HepG2 (cell line): Measurements from ENCODE around the gene FAM118A. TPM values are rescaled to one million over a fixed set of nuclear protein-coding genes. Genes with fewer than 3 reads are reported as not detected.
A peak's percentile ranks its signal among the peaks of the same experiment; 100 is the strongest.

ENCODE experiments used
- DNMT3B ChIP-seq: conservative IDR thresholded peaks from 2 replicates; pipeline ENCODE4 v1.6.1; 2016; ENCODE audit warnings: missing biosample characterization, control low read depth
- E2F2 ChIP-seq: sonication (generic); formaldehyde crosslinking; IDR thresholded peaks from 2 replicates; pipeline ENCODE4 v1.4.0; 2020; ENCODE audit warnings: missing genetic modification reagents, borderline replicate concordance
- FOXM1 ChIP-seq: sonication (generic); formaldehyde crosslinking; IDR thresholded peaks from 2 replicates; pipeline ENCODE4 v1.5.0; 2020; ENCODE audit warnings: missing genetic modification reagents
- KDM6A ChIP-seq: IDR thresholded peaks from 2 replicates; pipeline ENCODE4 v1.6.1; 2016; ENCODE audit warnings: low read depth
- MTA1 ChIP-seq: sonication (generic); formaldehyde crosslinking; IDR thresholded peaks from 2 replicates; pipeline ENCODE4 v1.4.0; 2020; ENCODE audit warnings: missing genetic modification reagents, mild to moderate bottlenecking, borderline replicate concordance
- PTBP1 ChIP-seq: fragments of 200-400 bp; formaldehyde crosslinking; IDR thresholded peaks from 2 replicates; pipeline ENCODE4 v1.6.1; 2018; ENCODE audit warnings: low read length, low read depth; ENCODE audit not compliant: poor library complexity, severe bottlenecking
- ZNF790 ChIP-seq: sonication (generic); formaldehyde crosslinking; IDR thresholded peaks from 2 replicates; pipeline ENCODE4 v1.8.0; 2022; ENCODE audit warnings: missing genetic modification reagents, mild to moderate bottlenecking, borderline replicate concordance
- ZNF841 ChIP-seq: sonication (generic); formaldehyde crosslinking; IDR thresholded peaks from 2 replicates; pipeline ENCODE4 v1.8.1; 2023; ENCODE audit warnings: missing genetic modification reagents, borderline replicate concordance
- polyA plus RNA-seq, 8 experiments: library from polyadenylated mRNA; depleted of rRNA in 3 of 8; stranded (reverse) in 7 of 8; unstranded in 1 of 8; fragments of >200 nt; fragmentation: Illumina TruSeq in 4 of 8; extraction: Trizol in 4 of 8; gene quantifications; 2 replicates each; pipeline versions ENCODE4 v1.2.1 to v1.2.3, GENCODE V29; 2011 to 2016; ENCODE audit warnings: low read depth in 4 of 8, missing spikeins in 1 of 8, mixed read lengths in 1 of 8; ENCODE audit not compliant: insufficient read depth in 1 of 8
- total RNA-seq, 5 experiments: library from RNA; depleted of rRNA; stranded (reverse); fragments of >200 nt; fragmentation: Illumina TruSeq; extraction: Trizol; gene quantifications; 2 replicates each; pipeline ENCODE4 v1.2.3, GENCODE V29; 2016; ENCODE audit warnings: low read depth in 1 of 5
- TF ChIP-seq, protein P1 (sequence below), 2 experiments: fragments of 450-650 bp in 1 of 2; sonication (generic) in 1 of 2; formaldehyde crosslinking in 1 of 2; IDR thresholded peaks; 2 replicates each; pipeline versions ENCODE4 v1.6.1 to v1.8.0; 2016 to 2022; ENCODE audit warnings: antibody characterized with exemption in 1 of 2, mild to moderate bottlenecking in 1 of 2, missing genetic modification reagents in 1 of 2
- TF ChIP-seq, protein P2 (sequence below): sonication (generic); formaldehyde crosslinking; IDR thresholded peaks from 2 replicates; pipeline ENCODE4 v1.5.0; 2020; ENCODE audit warnings: mild to moderate bottlenecking, low read depth, missing genetic modification reagents, borderline replicate concordance
- TF ChIP-seq, protein P3 (sequence below): sonication (generic); formaldehyde crosslinking; IDR thresholded peaks from 2 replicates; pipeline ENCODE4 v1.5.0; 2020; ENCODE audit warnings: mild to moderate bottlenecking, missing genetic modification reagents, borderline replicate concordance

Gene FAM118A
- total and polyA plus RNA-seq, 2 of the 13 experiments (the other 11 are each of a cell fraction or from before 2014, with no cell fraction given): 36.7 to 48.2 TPM

DNA sequence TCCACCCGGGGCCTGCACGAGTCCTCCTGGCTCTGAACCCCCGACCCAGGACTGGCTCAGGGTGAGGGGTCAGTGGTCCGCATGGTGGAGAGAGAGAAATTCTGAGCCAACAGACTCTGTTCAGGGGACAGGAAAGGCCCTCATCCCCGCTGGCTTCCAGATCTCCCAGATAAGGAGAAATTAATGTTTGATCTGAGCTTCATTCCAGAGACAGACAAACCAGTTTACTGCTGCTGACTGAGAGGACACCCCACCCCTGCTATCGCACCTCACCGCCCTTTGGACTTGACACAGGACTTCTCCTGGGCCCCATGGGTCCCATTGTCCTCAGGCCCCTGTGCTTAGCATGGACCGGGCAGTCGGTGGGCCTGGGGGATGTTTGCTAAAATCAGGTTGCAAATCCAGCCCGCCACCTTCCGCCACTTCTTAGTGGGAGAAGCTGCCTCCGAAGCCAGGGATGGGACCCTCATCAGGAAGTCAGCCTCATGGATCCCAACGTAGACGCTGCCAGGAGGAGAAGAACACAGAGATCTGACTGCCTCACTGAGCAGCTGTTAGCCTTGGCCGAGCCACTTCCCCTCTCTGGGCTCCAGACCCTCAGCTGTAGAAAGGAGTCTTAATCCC lies 36.2 kb upstream of the FAM118A start (continued):
- TF ChIP-seq, protein P1, sequence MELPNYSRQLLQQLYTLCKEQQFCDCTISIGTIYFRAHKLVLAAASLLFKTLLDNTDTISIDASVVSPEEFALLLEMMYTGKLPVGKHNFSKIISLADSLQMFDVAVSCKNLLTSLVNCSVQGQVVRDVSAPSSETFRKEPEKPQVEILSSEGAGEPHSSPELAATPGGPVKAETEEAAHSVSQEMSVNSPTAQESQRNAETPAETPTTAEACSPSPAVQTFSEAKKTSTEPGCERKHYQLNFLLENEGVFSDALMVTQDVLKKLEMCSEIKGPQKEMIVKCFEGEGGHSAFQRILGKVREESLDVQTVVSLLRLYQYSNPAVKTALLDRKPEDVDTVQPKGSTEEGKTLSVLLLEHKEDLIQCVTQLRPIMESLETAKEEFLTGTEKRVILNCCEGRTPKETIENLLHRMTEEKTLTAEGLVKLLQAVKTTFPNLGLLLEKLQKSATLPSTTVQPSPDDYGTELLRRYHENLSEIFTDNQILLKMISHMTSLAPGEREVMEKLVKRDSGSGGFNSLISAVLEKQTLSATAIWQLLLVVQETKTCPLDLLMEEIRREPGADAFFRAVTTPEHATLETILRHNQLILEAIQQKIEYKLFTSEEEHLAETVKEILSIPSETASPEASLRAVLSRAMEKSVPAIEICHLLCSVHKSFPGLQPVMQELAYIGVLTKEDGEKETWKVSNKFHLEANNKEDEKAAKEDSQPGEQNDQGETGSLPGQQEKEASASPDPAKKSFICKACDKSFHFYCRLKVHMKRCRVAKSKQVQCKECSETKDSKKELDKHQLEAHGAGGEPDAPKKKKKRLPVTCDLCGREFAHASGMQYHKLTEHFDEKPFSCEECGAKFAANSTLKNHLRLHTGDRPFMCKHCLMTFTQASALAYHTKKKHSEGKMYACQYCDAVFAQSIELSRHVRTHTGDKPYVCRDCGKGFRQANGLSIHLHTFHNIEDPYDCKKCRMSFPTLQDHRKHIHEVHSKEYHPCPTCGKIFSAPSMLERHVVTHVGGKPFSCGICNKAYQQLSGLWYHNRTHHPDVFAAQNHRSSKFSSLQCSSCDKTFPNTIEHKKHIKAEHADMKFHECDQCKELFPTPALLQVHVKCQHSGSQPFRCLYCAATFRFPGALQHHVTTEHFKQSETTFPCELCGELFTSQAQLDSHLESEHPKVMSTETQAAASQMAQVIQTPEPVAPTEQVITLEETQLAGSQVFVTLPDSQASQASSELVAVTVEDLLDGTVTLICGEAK (IDR thresholded peaks at IDR 0.05): no peak
- TF ChIP-seq, protein P1 (CRISPR knock-in tag; IDR thresholded peaks at IDR 0.05): no peak; the same call in none of the 2 replicates
- TF ChIP-seq PTBP1 (no peak), E2F2 (CRISPR knock-in tag) (no peak), ZNF790 (CRISPR knock-in tag) (no peak), MTA1 (CRISPR knock-in tag) (peak; percentile 98), FOXM1 (no peak), ZNF841 (CRISPR knock-in tag) (no peak), KDM6A (peak; percentile 99), DNMT3B (CRISPR knock-in tag) (0 out of 2 replicates have a peak, but pooled peaks have one; percentile 48)
- TF ChIP-seq, protein P2, sequence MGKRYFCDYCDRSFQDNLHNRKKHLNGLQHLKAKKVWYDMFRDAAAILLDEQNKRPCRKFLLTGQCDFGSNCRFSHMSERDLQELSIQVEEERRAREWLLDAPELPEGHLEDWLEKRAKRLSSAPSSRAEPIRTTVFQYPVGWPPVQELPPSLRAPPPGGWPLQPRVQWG (CRISPR knock-in tag): no peak
- TF ChIP-seq, protein P3, sequence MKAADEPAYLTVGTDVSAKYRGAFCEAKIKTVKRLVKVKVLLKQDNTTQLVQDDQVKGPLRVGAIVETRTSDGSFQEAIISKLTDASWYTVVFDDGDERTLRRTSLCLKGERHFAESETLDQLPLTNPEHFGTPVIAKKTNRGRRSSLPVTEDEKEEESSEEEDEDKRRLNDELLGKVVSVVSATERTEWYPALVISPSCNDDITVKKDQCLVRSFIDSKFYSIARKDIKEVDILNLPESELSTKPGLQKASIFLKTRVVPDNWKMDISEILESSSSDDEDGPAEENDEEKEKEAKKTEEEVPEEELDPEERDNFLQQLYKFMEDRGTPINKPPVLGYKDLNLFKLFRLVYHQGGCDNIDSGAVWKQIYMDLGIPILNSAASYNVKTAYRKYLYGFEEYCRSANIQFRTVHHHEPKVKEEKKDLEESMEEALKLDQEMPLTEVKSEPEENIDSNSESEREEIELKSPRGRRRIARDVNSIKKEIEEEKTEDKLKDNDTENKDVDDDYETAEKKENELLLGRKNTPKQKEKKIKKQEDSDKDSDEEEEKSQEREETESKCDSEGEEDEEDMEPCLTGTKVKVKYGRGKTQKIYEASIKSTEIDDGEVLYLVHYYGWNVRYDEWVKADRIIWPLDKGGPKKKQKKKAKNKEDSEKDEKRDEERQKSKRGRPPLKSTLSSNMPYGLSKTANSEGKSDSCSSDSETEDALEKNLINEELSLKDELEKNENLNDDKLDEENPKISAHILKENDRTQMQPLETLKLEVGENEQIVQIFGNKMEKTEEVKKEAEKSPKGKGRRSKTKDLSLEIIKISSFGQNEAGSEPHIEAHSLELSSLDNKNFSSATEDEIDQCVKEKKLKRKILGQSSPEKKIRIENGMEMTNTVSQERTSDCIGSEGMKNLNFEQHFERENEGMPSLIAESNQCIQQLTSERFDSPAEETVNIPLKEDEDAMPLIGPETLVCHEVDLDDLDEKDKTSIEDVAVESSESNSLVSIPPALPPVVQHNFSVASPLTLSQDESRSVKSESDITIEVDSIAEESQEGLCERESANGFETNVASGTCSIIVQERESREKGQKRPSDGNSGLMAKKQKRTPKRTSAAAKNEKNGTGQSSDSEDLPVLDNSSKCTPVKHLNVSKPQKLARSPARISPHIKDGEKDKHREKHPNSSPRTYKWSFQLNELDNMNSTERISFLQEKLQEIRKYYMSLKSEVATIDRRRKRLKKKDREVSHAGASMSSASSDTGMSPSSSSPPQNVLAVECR (CRISPR knock-in tag): peak; percentile 58; the same call in 1 of the 2 replicates
